ENCODE measurements around the gene ANKRD36. TPM values are rescaled to one million over a fixed set of nuclear protein-coding genes. Genes with fewer than 3 reads are reported as not detected.
"Not testable (repeated sequence)": the region's sequence is repeated elsewhere in the genome, so short reads cannot be mapped to it uniquely, and the experiment has no call there.

Gene ANKRD36
- total RNA-seq, 1 donor from 2014 or later, result 33.3 TPM

DNA sequence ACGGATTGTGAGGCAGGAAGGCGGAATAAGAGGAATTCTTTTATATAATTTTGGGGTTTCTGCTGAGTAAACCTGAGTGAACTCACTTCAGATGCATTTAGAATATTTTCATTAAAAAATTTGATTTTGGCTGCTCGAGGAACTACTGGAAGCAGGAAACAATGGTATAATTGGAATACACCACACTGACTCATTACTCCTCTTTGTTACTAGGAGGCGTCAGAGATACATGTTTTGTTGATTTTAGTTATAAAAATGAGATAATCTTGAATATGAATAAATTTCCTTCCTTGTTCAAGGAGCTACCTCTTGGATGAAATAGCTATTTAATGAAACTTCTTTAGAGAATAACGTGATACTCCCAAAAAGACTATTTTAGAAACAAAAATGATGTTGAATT is 97.4 kb downstream of the ANKRD36 start:
- H3K27ac Mint-ChIP-seq, result no peak overlapping the region
- H3K4me1 Mint-ChIP-seq (ENCODE audit: unreplicated experiment), result no peaks in the 10 kb centered on the region
- H3K4me3 Mint-ChIP-seq, result no peak overlapping the region
- no peaks in the 10 kb centered on the region for H3K27me3 Mint-ChIP-seq
- TF ChIP-seq, protein P1, sequence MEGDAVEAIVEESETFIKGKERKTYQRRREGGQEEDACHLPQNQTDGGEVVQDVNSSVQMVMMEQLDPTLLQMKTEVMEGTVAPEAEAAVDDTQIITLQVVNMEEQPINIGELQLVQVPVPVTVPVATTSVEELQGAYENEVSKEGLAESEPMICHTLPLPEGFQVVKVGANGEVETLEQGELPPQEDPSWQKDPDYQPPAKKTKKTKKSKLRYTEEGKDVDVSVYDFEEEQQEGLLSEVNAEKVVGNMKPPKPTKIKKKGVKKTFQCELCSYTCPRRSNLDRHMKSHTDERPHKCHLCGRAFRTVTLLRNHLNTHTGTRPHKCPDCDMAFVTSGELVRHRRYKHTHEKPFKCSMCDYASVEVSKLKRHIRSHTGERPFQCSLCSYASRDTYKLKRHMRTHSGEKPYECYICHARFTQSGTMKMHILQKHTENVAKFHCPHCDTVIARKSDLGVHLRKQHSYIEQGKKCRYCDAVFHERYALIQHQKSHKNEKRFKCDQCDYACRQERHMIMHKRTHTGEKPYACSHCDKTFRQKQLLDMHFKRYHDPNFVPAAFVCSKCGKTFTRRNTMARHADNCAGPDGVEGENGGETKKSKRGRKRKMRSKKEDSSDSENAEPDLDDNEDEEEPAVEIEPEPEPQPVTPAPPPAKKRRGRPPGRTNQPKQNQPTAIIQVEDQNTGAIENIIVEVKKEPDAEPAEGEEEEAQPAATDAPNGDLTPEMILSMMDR (conservative IDR thresholded peaks at IDR 0.05), result no peak
- no peaks in the 10 kb centered on the region for H3K9me3 Mint-ChIP-seq
- H3K36me3 Mint-ChIP-seq, result peaks cover 16% of the 10 kb centered on the region
- DNase-seq (ENCODE audit: extremely low spot score, unreplicated experiment), result no peak

DNA sequence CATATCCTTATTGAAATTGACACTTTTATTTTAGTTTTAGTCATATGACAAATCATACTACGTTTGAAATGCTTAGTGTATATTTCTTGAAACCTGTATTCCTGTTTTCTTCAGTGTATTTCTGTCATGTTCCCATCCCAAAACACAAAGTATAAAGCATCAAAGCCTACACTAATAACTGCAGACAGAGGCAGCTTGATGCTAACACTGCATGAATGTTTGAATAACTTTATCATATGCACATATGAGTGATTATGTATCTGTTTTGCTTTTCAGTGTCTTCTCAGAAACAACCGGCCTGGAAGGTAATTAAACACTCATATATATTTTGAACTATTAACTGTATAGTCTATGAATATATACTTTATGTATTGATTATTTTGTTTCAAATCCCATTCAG is 102.1 kb downstream of the ANKRD36 start:
- not testable (repeated sequence) for H3K9me3 Mint-ChIP-seq; H3K27me3 Mint-ChIP-seq; H3K27ac Mint-ChIP-seq; DNase-seq (ENCODE audit: extremely low spot score, unreplicated experiment); H3K4me3 Mint-ChIP-seq; H3K4me1 Mint-ChIP-seq (ENCODE audit: unreplicated experiment)
- peaks cover 11% of the 10 kb centered on the region for H3K36me3 Mint-ChIP-seq

DNA sequence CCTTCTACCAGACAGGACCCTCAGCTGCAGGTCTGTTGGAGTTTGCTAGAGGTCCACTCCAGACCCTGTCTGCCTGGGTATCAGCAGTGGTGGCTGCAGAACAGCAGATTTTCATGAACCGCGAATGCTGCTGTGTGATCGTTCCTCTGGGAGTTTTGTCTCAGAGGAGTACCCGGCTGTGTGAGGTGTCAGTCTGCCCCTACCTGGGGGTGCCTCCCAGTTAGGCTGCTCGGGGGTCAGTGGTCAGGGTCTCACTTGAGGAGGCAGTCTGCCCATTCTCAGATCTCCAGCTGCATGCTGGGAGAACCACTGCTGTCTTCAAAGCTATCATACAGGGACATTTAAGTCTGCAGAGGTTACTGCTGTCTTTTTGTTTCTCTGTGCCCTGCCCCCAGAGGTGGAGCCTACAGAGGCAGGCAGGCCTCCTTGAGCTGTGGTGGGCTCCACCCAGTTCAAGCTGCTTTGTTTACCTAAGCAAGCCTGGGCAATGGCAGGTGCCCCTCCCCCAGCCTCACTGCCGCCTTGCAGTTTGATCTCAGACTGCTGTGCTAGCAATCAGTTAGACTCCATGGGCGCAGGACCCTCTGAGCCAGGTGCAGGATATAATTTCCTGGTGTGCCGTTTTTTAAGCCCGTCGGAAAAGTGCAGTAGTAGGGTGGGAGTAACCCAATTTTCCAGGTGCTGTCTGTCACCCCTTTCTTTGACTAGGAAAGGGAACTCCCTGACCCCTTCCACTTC is 118.1 kb downstream of the ANKRD36 start:
- H3K36me3 Mint-ChIP-seq; H3K4me3 Mint-ChIP-seq; H3K27ac Mint-ChIP-seq; H3K9me3 Mint-ChIP-seq; DNase-seq (ENCODE audit: extremely low spot score, unreplicated experiment); H3K27me3 Mint-ChIP-seq; H3K4me1 Mint-ChIP-seq (ENCODE audit: unreplicated experiment): not testable (repeated sequence)

DNA sequence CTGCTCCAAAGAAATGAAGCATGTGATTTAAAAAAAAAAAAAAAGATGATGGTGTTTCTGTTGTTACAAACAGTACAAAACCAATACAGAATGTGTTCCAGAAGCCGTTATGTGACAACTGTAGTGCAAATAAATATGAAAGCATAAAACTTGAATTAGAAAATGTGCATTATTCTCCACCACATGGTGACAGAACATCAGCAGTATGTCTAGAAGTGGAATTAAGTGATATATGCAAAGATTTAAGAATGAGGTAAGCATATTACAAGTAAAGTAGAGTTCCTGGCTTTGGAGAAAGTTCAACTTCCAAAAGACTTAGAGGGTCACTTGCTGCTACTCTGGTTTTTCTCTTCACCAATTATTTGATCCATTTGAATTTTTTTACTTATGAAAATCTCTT is 120.0 kb downstream of the ANKRD36 start:
- not testable (repeated sequence) for H3K4me1 Mint-ChIP-seq (ENCODE audit: unreplicated experiment); H3K9me3 Mint-ChIP-seq; DNase-seq (ENCODE audit: extremely low spot score, unreplicated experiment); H3K27me3 Mint-ChIP-seq; H3K4me3 Mint-ChIP-seq; H3K27ac Mint-ChIP-seq; H3K36me3 Mint-ChIP-seq

DNA sequence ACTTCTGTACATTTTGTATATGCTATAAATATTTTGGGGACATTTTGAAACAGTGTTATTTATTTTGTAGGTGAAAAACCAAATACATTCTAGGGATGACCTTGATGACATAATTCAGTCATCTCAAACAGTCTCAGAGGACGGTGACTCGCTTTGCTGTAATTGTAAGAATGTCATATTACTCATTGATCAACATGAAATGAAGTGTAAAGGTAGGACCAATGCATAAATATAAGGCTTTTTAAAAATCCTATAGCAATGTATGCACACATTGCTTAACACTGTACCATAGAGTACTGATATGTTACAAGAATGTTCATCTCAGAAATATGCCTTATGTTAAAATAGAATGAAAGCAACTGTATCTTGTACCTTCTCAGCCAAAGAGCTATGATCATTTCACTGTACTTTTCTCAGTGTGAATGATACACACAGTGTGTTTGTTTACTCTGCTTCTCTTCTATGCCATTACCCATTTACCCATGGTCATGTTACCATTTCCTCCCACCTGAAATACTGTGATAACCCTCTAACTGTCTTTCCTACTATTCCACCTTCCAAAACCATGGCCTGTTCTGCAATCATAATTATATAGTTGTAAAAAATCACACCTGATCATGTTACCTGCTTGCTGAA is 120.8 kb downstream of the ANKRD36 start:
- not testable (repeated sequence) for H3K36me3 Mint-ChIP-seq; H3K27ac Mint-ChIP-seq; H3K4me1 Mint-ChIP-seq (ENCODE audit: unreplicated experiment); DNase-seq (ENCODE audit: extremely low spot score, unreplicated experiment); H3K27me3 Mint-ChIP-seq; H3K4me3 Mint-ChIP-seq; H3K9me3 Mint-ChIP-seq

DNA sequence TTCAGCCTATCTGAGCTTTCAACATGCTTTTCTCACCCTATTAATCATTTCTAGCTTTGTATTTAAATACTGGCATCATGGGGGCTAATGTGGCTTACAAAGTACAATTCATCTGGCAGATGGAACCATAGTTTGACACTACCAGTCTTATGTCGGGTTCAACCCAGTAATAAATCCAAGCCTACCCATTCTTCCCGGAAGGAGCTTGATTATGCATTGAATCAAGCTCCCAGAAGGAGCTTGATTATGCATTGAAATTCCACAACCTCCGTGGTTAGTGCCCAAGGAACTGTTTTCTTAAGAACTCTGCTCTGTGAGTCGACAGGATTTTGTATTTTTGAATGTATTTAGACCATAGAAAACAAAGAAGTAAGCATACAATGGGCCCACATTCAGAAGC is 148.2 kb downstream of the ANKRD36 start:
- not testable (repeated sequence) for H3K27ac Mint-ChIP-seq, H3K27me3 Mint-ChIP-seq, H3K9me3 Mint-ChIP-seq

DNA sequence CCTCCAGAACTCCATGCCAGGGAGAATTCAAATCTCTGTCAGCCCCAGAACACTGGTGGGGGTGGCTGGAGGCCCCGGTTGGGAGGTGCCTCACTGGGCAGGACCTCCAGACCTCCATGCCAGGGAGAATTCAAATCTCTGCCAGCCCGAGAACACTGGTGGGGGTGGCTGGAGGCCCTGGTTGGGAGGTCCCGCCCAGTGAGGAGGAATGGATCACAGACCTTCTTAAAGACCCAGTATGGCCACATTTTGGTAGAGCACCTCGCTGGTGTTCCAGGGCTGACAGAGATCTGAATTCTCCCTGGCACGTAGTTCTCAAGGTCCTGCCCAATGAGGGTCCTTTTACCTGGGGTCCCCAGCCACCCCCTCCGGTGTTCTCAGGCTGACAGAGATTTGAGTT is 153.5 kb downstream of the ANKRD36 start:
- not testable (repeated sequence) for H3K27ac Mint-ChIP-seq; H3K4me3 Mint-ChIP-seq; H3K9me3 Mint-ChIP-seq; H3K27me3 Mint-ChIP-seq; H3K4me1 Mint-ChIP-seq (ENCODE audit: unreplicated experiment); H3K36me3 Mint-ChIP-seq; DNase-seq (ENCODE audit: extremely low spot score, unreplicated experiment)

More for the DNA sequence above, 148.2 kb downstream of the ANKRD36 start:
- H3K4me1 Mint-ChIP-seq (ENCODE audit: unreplicated experiment); DNase-seq (ENCODE audit: extremely low spot score, unreplicated experiment); H3K36me3 Mint-ChIP-seq; H3K4me3 Mint-ChIP-seq: not testable (repeated sequence)

DNA sequence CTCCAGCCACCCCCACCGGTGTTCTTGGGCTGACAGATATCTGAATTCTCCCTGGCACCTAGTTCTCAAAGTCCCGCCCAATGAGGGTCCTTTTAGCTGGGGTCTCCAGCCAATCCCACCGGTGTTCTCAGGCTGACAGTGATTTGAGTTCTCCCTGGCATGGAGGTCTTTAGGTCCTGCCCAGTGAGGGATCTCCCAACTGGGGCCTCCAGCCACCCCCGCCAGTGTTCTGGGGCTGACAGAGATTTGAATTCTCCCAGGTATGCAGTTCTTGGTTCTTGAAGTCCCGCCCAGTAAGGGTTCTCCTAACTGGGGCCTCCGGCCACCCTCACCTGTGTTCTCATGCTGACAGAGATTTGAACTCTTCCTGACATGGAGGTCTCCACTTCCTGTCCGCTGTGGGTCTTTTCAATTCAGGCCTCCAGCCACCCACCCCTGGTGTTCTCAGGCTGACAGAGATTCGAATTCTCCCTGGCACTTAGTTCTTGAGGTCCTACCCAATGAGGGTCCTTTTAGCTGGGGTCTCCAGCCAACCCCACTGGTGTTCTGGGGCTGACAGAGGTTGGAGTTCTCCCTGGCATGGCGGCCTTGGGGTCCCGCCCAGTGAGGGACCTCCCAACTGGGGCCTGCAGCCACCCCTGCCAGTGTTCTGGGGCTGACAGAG is 154.6 kb downstream of the ANKRD36 start:
- TF ChIP-seq, protein P1 (conservative IDR thresholded peaks at IDR 0.05), result no peak
- no peaks in the 10 kb centered on the region for H3K27me3 Mint-ChIP-seq
- H3K27ac Mint-ChIP-seq, result no peak overlapping the region
- peak; percentile 73 for DNase-seq (ENCODE audit: extremely low spot score, unreplicated experiment)
- H3K4me3 Mint-ChIP-seq, result no peak overlapping the region
- no peaks in the 10 kb centered on the region for H3K9me3 Mint-ChIP-seq
- H3K36me3 Mint-ChIP-seq, result peaks cover 5% of the 10 kb centered on the region
- no peaks in the 10 kb centered on the region for H3K4me1 Mint-ChIP-seq (ENCODE audit: unreplicated experiment)

DNA sequence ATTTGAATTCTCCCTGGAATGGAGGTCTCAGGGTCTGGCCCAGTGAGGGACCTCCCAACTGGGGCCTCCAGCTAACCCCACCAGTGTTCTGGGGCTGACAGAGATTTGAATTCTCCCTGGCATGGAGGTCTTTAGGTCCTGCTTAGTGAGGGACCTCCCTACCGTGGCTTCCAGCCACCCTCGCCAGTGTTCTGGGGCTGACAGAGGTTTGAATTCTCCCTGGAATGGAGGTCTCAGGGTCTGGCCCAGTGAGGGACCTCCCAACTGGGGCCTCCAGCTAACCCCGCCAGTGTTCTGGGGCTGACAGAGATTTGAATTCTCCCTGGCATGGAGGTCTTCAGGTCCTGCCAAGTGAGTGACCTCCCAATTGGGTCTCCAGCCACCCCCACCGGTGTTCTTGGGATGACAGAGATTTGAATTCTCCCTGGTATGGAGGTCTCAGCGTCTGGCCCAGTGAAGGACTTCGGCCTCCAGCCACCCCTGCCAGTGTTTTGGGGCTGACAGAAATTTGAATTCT is 155.2 kb downstream of the ANKRD36 start:
- H3K36me3 Mint-ChIP-seq; H3K9me3 Mint-ChIP-seq; H3K27me3 Mint-ChIP-seq; H3K27ac Mint-ChIP-seq; H3K4me3 Mint-ChIP-seq; H3K4me1 Mint-ChIP-seq (ENCODE audit: unreplicated experiment): not testable (repeated sequence)
- DNase-seq (ENCODE audit: extremely low spot score, unreplicated experiment), result peak; percentile 66

DNA sequence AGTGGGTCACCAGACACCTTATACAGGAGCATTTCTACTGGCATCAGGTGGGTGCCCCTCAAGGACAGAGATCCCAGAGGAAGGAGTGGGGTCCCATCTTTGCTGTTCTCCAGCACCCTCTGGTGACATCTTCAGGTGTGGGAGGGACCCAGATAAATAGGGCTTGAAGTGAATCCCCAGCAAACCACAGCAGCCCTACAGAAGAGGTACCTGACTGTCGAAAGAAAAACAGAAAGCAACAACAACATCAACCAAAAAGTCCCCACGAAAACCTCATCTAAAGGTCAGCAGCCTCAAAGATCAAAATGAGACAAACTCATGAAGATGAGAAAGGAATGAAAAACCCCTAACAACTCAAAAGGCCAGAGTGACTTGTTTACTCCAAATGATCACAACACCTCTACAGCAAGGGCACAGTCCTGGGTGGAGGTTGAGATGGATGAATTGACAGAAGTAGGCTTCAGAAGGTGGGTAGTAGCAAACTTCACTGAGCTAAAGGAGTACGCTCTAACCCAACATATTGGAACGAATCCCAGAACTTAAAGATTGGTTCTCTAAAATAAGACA is 163.4 kb downstream of the ANKRD36 start:
- H3K9me3 Mint-ChIP-seq; H3K27me3 Mint-ChIP-seq; H3K36me3 Mint-ChIP-seq; H3K4me1 Mint-ChIP-seq (ENCODE audit: unreplicated experiment); H3K27ac Mint-ChIP-seq; DNase-seq (ENCODE audit: extremely low spot score, unreplicated experiment); H3K4me3 Mint-ChIP-seq: not testable (repeated sequence)

DNA sequence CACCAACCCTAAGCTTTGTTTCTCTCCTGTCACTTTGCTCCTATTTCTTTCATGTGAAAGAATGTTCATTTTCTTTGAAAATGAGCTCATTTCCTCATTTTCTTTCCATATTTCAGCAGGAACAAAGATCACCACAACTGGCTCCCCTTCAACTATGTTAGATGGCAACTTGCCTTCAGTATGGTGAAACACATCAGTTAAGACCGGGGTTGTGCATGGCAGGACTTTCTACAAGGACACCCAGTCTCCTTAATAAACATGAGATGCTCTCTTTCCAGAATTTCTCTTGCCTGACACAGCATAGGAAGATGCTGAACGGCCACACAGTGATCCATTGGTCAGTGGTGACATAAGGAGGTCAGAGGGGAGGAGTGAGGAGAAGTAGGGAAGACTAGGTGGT is 172.2 kb downstream of the ANKRD36 start:
- H3K4me1 Mint-ChIP-seq (ENCODE audit: unreplicated experiment); DNase-seq (ENCODE audit: extremely low spot score, unreplicated experiment); H3K27me3 Mint-ChIP-seq; H3K9me3 Mint-ChIP-seq; H3K4me3 Mint-ChIP-seq; H3K27ac Mint-ChIP-seq; H3K36me3 Mint-ChIP-seq: not testable (repeated sequence)

All from type B pancreatic cell (in vitro differentiated cells).